Liver (tissue), 9 donors: ENCODE results near the gene FOXO3. TPM values are rescaled to one million over a fixed set of nuclear protein-coding genes. Genes with fewer than 3 reads are reported as not detected.

Experiments used
- DNase-seq: peaks from one replicate; pipeline ENCODE4 v3.0.0-alpha.2; 2017; ENCODE audit warnings: low spot score
- H3K27ac ChIP-seq, 2 donors: one replicate each; pipeline ENCODE4 v1.7.0; 2013; ENCODE audit warnings: inconsistent platforms in 2 of 2, low read length in 2 of 2, control low read depth in 1 of 2, low read depth in 1 of 2, mild to moderate bottlenecking in 1 of 2
- H3K27me3 ChIP-seq, 4 donors: one replicate each; pipeline versions ENCODE4 v1.6.1 to v1.7.0; 2013; ENCODE audit warnings: low read length in 3 of 4, inconsistent platforms in 1 of 4, mild to moderate bottlenecking in 1 of 4, moderate library complexity in 1 of 4; ENCODE audit not compliant: control insufficient read depth in 4 of 4, insufficient read depth in 4 of 4
- H3K36me3 ChIP-seq, 4 donors: one replicate each; pipeline versions ENCODE4 v1.6.1 to v1.7.0; 2013; ENCODE audit warnings: low read length in 3 of 4, mild to moderate bottlenecking in 3 of 4, low read depth in 1 of 4, moderate library complexity in 1 of 4; ENCODE audit not compliant: control insufficient read depth in 4 of 4, insufficient read depth in 3 of 4
- H3K4me1 ChIP-seq, 4 donors: one replicate each; pipeline versions ENCODE4 v1.6.1 to v1.7.0; 2013; ENCODE audit warnings: low read length in 3 of 4, mild to moderate bottlenecking in 3 of 4, moderate library complexity in 1 of 4; ENCODE audit not compliant: control insufficient read depth in 4 of 4, insufficient read depth in 4 of 4
- H3K4me3 ChIP-seq, 3 donors: one replicate each; pipeline versions ENCODE4 v1.6.1 to v1.7.0; 2013; ENCODE audit warnings: low read length in 3 of 3, control low read depth in 1 of 3, low read depth in 1 of 3, mild to moderate bottlenecking in 1 of 3
- H3K9ac ChIP-seq, 2 donors: one replicate each; pipeline ENCODE4 v1.7.0; 2013; ENCODE audit warnings: low read length in 2 of 2, mild to moderate bottlenecking in 2 of 2, moderate library complexity in 2 of 2, control low read depth in 1 of 2, low read depth in 1 of 2
- H3K9me3 ChIP-seq, 4 donors: one replicate each; pipeline versions ENCODE4 v1.6.1 to v1.7.0; 2013; ENCODE audit warnings: low read length in 3 of 4; ENCODE audit not compliant: control insufficient read depth in 4 of 4
- EGR1 ChIP-seq, 2 donors: IDR thresholded peaks; 2 replicates each; pipeline ENCODE4 v1.6.1; 2016 to 2018; ENCODE audit warnings: antibody characterized with exemption in 2 of 2, low read depth in 2 of 2
- FOXA1 ChIP-seq: IDR thresholded peaks from 2 replicates; pipeline ENCODE4 v1.6.1; 2016; ENCODE audit warnings: antibody characterized with exemption
- FOXA2 ChIP-seq: IDR thresholded peaks from 2 replicates; pipeline ENCODE4 v1.6.1; 2016; ENCODE audit warnings: antibody characterized with exemption
- GABPA ChIP-seq, 2 donors: IDR thresholded peaks in 1 of 2; conservative IDR thresholded peaks in 1 of 2; 2 replicates each; pipeline ENCODE4 v1.6.1; 2016; ENCODE audit warnings: antibody characterized with exemption in 2 of 2, mild to moderate bottlenecking in 1 of 2, moderate library complexity in 1 of 2
- HNF4A ChIP-seq, 2 donors: conservative IDR thresholded peaks; 2 replicates each; pipeline ENCODE4 v1.6.1; 2016; ENCODE audit warnings: antibody characterized with exemption in 2 of 2, mild to moderate bottlenecking in 2 of 2
- HNF4G ChIP-seq: IDR thresholded peaks from 2 replicates; pipeline ENCODE4 v1.6.1; 2016; ENCODE audit warnings: antibody characterized with exemption
- JUND ChIP-seq, 2 donors: IDR thresholded peaks; 2 replicates each; pipeline ENCODE4 v1.6.1; 2016; ENCODE audit warnings: antibody characterized with exemption in 2 of 2
- NR2F2 ChIP-seq: IDR thresholded peaks from 2 replicates; pipeline ENCODE4 v1.6.1; 2016; ENCODE audit warnings: antibody characterized with exemption
- RAD21 ChIP-seq, 2 donors: IDR thresholded peaks; 2 replicates each; pipeline ENCODE4 v1.6.1; 2016; ENCODE audit warnings: antibody characterized with exemption in 2 of 2, mild to moderate bottlenecking in 2 of 2
- RXRA ChIP-seq, 2 donors: IDR thresholded peaks; 2 replicates each; pipeline ENCODE4 v1.6.1; 2017 to 2018; ENCODE audit warnings: antibody characterized with exemption in 2 of 2, mild to moderate bottlenecking in 1 of 2
- SP1 ChIP-seq: IDR thresholded peaks from 2 replicates; pipeline ENCODE4 v1.6.1; 2018; ENCODE audit warnings: antibody characterized with exemption, mild to moderate bottlenecking
- TAF1 ChIP-seq: conservative IDR thresholded peaks from 2 replicates; pipeline ENCODE4 v1.6.1; 2016; ENCODE audit warnings: antibody characterized with exemption, mild to moderate bottlenecking
- YY1 ChIP-seq: IDR thresholded peaks from 2 replicates; pipeline ENCODE4 v1.6.1; 2016; ENCODE audit warnings: antibody characterized with exemption, mild to moderate bottlenecking
- WGBS: extraction: QIAGEN DNeasy Blood & Tissue Kit; methylation state at CpG from one replicate; pipeline ENCODE4 v1.1.7; 2013; 5-methylcytosine and 5-hydroxymethylcytosine counted together
- polyA plus RNA-seq, 2 donors: library from polyadenylated mRNA; stranded (reverse) in 1 of 2; unstranded in 1 of 2; fragments of 200-250 nt in 1 of 2; fragments of >200 nt in 1 of 2; fragmentation: Nextera tagmentation in 1 of 2; extraction: Ambion mirVana in 1 of 2; gene quantifications; one replicate each; pipeline versions ENCODE4 v1.2.1 to v1.2.3, GENCODE V29; 2013 to 2015
- total RNA-seq, 2 donors: library from RNA; depleted of rRNA; stranded (reverse); fragments of >200 nt; gene quantifications; one replicate each; pipeline ENCODE4 v1.2.3, GENCODE V29; 2014
- TF ChIP-seq, protein P1 (sequence below): IDR thresholded peaks from 2 replicates; pipeline ENCODE4 v1.6.1; 2016; ENCODE audit warnings: antibody characterized with exemption
- TF ChIP-seq, protein P2 (sequence below): IDR thresholded peaks from 2 replicates; pipeline ENCODE4 v1.6.1; 2016; ENCODE audit warnings: antibody characterized with exemption, mild to moderate bottlenecking
- TF ChIP-seq, protein P3 (sequence below): fragments of 150-350 bp; IDR thresholded peaks from 2 replicates; pipeline ENCODE4 v1.5.1; 2017; ENCODE audit warnings: improper control_type of control experiment, low read depth, low read length; ENCODE audit not compliant: missing input control
- TF ChIP-seq, protein P4 (sequence below): IDR thresholded peaks from 2 replicates; pipeline ENCODE4 v1.6.1; 2016; ENCODE audit warnings: antibody characterized with exemption
- TF ChIP-seq, protein P5 (sequence below): IDR thresholded peaks from 2 replicates; pipeline ENCODE4 v1.6.1; 2016; ENCODE audit warnings: antibody characterized with exemption
- donor health status: healthy.
- donor health status: healthy.
- donor health status: healthy.
- donor health status: healthy.
- donor health status: healthy.

Gene FOXO3
- total and polyA plus RNA-seq, 4 donors: 6.0 to 72.2 (median 17.3) TPM

DNA sequence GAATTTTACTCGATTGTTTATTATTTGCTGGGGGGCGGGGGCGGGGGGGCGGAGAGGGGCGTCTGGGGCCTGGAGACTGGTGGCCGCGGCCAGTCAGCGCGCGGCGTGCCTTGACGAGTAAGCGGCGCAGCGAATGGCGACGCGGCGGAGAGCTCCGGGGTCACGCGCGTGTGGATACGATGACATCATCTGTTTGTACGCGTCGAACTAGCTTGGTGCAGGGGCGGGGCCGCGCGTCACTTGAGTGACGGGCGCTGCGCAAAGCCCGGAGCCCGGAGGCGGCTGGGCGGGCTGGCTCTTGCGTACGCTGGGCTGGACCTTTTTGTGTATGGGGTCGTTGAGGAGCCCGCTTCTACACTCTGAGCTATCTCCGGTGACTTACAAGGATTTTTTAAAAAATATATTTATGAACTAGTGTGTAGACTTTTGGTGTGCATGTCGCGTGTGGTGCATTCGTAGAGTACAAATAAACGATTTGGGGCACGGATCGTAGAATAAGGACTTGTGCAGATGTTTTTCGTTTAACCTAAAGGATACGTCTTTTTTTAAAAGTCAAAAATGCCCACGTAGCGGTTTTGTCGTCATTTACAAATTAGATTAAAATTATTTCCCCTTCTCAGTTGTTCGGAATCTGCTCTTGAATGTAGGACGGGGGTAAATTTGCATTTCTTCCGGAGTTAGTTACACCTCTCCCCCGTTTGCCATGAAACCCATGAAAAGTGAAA lies 2.2 kb upstream of the FOXO3 start (continued):
- TF ChIP-seq, protein P1, sequence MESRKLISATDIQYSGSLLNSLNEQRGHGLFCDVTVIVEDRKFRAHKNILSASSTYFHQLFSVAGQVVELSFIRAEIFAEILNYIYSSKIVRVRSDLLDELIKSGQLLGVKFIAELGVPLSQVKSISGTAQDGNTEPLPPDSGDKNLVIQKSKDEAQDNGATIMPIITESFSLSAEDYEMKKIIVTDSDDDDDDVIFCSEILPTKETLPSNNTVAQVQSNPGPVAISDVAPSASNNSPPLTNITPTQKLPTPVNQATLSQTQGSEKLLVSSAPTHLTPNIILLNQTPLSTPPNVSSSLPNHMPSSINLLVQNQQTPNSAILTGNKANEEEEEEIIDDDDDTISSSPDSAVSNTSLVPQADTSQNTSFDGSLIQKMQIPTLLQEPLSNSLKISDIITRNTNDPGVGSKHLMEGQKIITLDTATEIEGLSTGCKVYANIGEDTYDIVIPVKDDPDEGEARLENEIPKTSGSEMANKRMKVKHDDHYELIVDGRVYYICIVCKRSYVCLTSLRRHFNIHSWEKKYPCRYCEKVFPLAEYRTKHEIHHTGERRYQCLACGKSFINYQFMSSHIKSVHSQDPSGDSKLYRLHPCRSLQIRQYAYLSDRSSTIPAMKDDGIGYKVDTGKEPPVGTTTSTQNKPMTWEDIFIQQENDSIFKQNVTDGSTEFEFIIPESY: no peak
- no peak for TF ChIP-seq GABPA (IDR thresholded peaks at IDR 0.05 in 1 of 2, conservative IDR thresholded peaks at IDR 0.05 in 1 of 2)

DNA sequence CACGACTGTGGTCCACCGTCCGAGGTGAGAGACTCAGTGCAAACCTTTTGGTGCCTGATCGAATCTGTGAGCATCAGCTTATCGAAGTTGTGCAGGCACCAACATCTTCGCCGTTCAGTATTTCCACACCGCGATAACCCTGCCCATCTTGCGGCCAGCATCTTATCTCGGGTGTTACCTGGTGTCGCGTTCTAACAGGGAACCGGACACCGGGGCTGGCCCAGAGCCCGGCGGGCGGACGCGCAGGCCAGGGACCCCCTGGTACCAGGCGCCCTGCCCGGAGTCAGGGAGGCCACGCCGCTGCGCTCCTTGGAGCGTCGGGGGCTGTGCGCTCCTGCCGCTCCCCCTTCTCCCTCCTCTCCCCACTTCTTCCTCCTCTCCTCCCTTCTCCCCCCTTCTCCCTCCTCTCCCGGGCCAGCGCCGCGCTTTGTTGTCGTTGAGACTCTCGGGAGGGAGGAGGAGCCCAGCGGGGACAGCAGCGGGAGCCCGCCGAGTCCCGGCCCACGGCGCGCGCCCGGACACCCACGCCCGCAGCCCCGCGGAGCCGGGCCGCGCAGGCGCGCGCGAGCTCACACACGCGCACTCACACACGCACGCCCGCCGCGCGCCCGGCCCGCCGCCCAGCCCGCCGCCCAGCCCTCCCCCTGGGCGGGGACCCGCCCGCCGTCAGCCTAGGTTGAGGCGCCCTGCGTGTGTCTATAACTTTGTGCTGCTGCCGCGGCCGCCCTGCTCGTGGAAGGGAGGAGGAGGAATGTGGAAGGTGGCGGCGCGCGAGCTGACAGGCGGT lies 1.4 kb upstream of the FOXO3 start:
- TF ChIP-seq, protein P2, sequence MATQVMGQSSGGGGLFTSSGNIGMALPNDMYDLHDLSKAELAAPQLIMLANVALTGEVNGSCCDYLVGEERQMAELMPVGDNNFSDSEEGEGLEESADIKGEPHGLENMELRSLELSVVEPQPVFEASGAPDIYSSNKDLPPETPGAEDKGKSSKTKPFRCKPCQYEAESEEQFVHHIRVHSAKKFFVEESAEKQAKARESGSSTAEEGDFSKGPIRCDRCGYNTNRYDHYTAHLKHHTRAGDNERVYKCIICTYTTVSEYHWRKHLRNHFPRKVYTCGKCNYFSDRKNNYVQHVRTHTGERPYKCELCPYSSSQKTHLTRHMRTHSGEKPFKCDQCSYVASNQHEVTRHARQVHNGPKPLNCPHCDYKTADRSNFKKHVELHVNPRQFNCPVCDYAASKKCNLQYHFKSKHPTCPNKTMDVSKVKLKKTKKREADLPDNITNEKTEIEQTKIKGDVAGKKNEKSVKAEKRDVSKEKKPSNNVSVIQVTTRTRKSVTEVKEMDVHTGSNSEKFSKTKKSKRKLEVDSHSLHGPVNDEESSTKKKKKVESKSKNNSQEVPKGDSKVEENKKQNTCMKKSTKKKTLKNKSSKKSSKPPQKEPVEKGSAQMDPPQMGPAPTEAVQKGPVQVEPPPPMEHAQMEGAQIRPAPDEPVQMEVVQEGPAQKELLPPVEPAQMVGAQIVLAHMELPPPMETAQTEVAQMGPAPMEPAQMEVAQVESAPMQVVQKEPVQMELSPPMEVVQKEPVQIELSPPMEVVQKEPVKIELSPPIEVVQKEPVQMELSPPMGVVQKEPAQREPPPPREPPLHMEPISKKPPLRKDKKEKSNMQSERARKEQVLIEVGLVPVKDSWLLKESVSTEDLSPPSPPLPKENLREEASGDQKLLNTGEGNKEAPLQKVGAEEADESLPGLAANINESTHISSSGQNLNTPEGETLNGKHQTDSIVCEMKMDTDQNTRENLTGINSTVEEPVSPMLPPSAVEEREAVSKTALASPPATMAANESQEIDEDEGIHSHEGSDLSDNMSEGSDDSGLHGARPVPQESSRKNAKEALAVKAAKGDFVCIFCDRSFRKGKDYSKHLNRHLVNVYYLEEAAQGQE: peak; percentile 75
- no peak for TF ChIP-seq TAF1
- WGBS: under 1% methylated on average over 84 of the region's 84 CpGs
- peak overlapping the region; percentile 94 to 100 for H3K9ac ChIP-seq
- H3K36me3 ChIP-seq: no peaks in the 10 kb centered on the region
- DNase-seq: peak; percentile 92
- H3K4me1 ChIP-seq: peaks cover 2 to 44% (median 28%) of the 10 kb centered on the region in 4 donors
- H3K4me3 ChIP-seq: peak overlapping the region; percentile 68 to 98 (median 95)
- H3K27ac ChIP-seq: peak overlapping the region; percentile 99 to 100
- no peaks in the 10 kb centered on the region for H3K9me3 ChIP-seq
- H3K27me3 ChIP-seq: no peaks in the 10 kb centered on the region

DNA sequence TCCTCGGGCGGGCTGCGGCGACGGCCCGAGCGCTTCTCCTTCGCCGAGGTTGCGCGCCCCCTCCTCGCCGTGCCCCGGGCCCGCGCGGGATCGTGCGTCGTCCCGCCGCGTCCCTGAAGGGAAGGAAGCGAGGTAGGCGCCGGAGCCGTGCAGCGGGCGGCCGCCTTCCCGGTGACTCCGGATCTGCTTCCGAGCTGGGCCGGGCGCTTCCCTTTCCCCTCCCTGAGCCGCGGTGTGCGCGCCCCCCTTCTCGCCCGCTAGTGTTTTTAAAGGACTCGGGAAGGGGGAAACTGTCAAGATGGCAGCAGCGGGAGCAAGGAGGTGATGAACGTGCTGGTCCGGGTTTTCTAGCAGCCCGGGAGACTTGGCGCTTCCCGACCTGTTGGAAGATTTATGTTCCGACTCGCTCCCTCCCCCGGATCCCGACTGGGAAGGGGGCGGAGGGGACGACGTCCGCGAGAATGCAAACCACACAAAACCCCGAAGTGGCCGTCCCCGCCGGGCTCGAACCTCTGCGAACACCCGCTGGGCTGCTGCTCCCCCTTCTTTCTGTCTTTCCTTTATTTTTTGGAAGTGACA lies 744 bp upstream of the FOXO3 start:
- under 1% methylated on average over 64 of the region's 64 CpGs for WGBS
- peak overlapping the region; percentile 68 to 95 (median 93) for H3K4me3 ChIP-seq
- H3K27ac ChIP-seq: peak overlapping the region; percentile 99 to 100
- H3K27me3 ChIP-seq: no peaks in the 10 kb centered on the region
- no peak for DNase-seq
- H3K9me3 ChIP-seq: no peaks in the 10 kb centered on the region
- peaks cover 2 to 50% (median 35%) of the 10 kb centered on the region in 4 donors for H3K4me1 ChIP-seq
- H3K9ac ChIP-seq: peak overlapping the region; percentile 94 to 96
- H3K36me3 ChIP-seq: no peaks in the 10 kb centered on the region
- TF ChIP-seq, protein P3, sequence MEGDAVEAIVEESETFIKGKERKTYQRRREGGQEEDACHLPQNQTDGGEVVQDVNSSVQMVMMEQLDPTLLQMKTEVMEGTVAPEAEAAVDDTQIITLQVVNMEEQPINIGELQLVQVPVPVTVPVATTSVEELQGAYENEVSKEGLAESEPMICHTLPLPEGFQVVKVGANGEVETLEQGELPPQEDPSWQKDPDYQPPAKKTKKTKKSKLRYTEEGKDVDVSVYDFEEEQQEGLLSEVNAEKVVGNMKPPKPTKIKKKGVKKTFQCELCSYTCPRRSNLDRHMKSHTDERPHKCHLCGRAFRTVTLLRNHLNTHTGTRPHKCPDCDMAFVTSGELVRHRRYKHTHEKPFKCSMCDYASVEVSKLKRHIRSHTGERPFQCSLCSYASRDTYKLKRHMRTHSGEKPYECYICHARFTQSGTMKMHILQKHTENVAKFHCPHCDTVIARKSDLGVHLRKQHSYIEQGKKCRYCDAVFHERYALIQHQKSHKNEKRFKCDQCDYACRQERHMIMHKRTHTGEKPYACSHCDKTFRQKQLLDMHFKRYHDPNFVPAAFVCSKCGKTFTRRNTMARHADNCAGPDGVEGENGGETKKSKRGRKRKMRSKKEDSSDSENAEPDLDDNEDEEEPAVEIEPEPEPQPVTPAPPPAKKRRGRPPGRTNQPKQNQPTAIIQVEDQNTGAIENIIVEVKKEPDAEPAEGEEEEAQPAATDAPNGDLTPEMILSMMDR: no peak
- TF ChIP-seq, protein P4, sequence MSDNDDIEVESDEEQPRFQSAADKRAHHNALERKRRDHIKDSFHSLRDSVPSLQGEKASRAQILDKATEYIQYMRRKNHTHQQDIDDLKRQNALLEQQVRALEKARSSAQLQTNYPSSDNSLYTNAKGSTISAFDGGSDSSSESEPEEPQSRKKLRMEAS: no peak
- TF ChIP-seq SP1: no peak
- TF ChIP-seq NR2F2: no peak
- TF ChIP-seq, protein P5, sequence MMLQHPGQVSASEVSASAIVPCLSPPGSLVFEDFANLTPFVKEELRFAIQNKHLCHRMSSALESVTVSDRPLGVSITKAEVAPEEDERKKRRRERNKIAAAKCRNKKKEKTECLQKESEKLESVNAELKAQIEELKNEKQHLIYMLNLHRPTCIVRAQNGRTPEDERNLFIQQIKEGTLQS: no peak
- TF ChIP-seq, protein P1: no peak
- TF ChIP-seq FOXA2: no peak
- TF ChIP-seq YY1: peak; percentile 64
- peak in 1 of 2 donors; percentile 3 for TF ChIP-seq RAD21 (IDR thresholded peaks at IDR 0.05)
- TF ChIP-seq TAF1: peak; percentile 1
- TF ChIP-seq EGR1 (IDR thresholded peaks at IDR 0.05; ENCODE audit: low read depth in 2 of 2): no peak
- no peak for TF ChIP-seq HNF4A (conservative IDR thresholded peaks at IDR 0.05)
- TF ChIP-seq JUND (IDR thresholded peaks at IDR 0.05): no peak
- TF ChIP-seq FOXA1: no peak
- TF ChIP-seq GABPA (IDR thresholded peaks at IDR 0.05 in 1 of 2, conservative IDR thresholded peaks at IDR 0.05 in 1 of 2): no peak
- no peak for TF ChIP-seq RXRA (IDR thresholded peaks at IDR 0.05)
- TF ChIP-seq HNF4G: no peak
